CD1c-positive myeloid dendritic cell (primary cell): ENCODE measurements around the gene KCNMA1.
"Not testable (repeated sequence)": the region's sequence is repeated elsewhere in the genome, so short reads cannot be mapped to it uniquely, and the experiment has no call there.

Experiments used
- DNase-seq: peaks from one replicate; pipeline ENCODE4 v3.0.0-alpha.2; 2016; ENCODE audit errors: extremely low spot score

KCNMA1 gene

DNA sequence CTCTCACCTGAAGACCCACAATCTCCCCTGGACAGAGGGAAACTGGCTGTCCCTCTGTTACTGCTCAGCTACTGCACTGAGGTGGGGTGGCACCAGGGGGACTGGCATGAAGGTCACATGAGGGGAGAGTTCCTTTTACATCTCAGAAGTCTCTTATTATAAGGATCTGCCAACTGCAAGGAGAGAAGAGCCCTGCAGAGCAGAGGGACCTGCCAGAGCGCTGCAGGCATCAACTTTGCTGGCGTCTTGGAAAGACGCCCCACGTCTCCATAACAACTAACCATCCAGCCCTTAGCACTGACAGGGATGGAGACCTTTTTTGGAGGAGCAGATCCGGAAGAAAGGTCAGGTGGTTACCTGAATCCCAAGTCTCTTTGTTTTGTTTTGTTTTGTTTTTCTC is 218.6 kb downstream of the KCNMA1 start:
- no peak for DNase-seq

DNA sequence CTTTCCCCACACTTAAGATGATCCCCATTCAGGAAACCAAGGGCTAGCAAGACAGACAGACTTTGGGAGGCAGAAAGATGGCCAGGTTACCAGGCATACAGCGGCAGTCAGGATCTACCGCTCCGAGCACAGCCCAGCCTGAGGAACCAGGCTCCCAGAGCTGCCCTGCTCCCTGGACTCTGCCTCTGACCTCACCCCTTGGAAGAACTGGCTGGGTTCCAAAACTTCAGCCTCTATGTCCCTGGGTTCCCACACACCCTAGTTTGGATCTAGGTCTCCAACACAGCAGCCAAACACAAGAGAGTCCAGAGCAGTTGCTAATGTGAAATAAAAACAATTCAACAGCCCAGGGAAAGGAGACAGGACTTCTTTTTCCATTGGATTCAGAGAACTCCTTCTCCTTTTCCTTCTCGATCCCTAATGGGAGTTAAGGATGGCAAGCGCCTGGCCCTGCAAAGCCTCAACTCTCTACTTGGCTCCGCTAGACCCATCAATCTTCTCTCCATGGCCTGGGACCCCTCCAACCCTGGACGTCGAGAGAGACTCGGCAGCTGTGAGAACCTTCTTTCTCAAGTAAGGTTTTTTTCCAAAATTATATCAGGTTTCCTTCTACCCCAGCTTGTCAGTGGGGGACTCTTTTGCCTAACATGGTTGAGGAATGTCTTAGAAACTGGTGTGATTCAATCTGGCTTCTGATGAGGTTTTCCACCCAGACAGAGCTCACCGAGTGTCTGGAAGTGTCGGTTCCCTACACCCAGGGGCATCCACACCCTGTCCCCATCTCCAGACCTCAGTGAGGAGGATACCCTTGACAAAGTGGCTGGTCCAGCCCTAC is 219.6 kb downstream of the KCNMA1 start:
- no peak for DNase-seq

DNA sequence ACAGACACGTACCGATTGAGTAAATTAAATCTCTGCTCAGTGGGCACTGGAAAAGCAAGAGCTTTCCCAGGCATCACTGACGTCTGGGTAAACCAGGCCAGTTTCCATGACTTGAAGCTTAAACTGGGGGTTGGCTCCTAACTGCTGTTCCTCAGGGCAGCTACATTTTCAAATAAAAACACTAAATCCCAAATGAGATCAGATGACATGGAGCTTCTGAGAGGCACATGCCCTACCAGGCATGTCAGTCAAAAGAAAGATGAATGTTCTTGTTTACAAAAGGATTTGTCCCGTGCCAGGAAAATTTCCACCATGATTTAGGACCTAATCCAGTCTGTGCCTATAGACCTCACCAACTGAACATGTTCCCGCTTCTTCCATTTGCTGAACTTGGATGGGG is 220.2 kb downstream of the KCNMA1 start:
- DNase-seq, result no peak

DNA sequence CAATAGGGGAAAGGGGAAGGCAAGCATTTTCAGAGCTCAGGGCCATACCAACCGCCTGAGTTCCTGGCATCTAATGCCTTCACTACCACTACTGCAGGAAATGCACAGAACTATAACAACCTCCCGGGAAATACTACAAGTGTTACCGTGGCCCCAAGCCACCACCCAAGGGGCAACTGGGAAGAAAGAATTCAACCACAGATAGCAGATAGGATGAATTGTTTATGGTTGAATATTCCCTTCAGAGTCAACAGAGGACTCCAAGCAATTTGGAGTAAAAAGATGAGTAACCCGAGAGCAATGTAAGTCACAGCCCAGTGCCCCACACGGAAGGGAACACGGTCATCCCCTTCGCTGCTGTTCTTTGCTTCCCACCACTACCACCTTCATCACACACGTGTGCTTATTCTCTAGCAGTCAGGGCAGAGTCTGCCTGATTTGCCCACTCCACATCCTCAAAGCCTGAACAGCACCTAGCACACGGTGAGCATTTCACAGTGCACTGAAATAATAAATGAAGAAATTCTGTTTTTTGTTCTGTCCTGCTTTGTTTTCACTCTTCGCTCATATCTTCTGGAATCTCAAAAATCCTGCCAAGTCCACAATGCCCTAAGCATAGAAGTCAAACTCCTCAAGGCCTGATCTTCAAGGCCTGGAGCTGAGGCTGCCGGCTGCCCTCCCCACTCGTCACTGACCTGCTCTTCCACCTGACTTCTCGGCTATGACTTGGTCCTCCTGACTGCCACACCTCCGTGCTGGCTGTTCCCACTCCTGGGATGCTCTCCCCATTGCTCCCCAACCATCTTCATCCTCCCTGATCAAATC is 221.1 kb downstream of the KCNMA1 start:
- DNase-seq, result no peak

DNA sequence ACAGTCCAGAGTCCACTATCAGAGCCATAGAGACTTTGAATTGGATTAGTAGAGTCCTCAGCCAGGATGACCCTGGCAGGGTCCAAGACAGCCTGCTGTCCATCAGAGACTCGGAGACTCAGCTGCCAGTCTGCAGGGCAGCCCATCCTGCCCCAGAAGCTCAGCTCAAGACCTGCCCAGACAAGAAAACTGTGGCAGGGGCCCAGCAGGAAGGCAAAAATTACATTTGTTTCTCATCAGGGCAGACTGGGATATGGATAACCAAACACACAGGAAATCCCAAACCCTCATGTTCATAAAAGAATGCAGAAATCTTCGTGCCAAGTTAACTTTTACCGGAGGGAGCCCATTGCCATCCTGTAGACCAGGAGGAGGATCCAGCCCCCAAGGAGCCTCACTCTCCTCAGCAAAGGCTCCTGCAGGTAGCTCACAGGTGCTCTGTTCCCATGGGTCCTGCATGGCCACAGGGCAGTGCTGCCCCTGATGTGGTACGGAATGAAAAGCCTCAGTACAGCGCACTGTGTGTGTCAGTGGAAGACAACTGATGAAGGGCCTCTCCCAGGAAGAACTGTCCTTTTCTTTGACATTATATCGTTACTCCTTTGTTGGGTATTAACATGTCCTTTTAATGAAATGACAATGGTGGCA is 222.2 kb downstream of the KCNMA1 start:
- no peak for DNase-seq

DNA sequence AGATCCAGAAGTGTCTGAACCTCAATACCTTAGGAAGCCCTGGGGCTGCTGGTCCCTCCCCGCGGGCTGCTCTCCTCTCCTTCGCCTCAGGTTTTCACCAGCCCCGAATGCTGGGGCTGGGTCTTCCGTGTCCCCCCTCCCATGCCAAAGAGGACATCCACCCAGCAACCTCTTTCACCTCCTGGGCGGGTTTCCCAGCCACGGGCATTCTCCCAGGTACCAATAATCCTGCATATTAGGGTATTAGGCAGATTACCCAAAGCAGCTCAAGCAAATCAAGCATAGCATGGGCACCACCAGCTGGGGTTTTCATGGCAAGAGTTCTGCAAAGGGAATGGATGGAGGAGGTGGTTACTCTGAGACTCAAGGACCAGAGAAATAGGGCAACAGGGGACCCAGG is 224.4 kb downstream of the KCNMA1 start:
- no peak for DNase-seq

DNA sequence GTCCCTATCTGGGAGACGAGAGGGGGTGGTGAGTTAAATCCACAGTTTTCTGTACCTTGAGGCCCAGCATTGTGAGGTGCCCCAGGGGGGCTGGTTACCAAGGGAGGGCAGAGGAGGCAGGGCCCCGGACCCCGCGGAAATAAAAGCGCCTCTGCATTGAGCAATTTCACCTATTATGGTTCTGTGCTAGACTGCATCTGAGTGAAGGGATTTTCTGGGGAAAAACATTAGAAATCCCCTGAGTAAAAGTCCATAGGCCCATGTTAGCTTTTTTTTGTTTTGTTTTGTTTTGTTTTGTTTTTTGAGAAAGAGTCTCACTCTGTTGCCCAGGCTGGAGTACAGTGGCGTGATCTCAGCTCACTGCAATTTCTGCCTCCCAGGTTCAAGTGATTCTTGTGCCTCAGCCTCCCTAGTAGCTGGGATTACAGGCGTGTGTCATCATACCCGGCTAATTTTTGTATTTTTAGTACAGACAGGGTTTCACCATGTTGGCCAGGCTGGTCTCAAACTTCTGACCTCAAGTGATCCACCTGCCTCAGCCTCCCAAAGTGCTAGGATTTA is 225.0 kb downstream of the KCNMA1 start:
- DNase-seq, result not testable (repeated sequence)

DNA sequence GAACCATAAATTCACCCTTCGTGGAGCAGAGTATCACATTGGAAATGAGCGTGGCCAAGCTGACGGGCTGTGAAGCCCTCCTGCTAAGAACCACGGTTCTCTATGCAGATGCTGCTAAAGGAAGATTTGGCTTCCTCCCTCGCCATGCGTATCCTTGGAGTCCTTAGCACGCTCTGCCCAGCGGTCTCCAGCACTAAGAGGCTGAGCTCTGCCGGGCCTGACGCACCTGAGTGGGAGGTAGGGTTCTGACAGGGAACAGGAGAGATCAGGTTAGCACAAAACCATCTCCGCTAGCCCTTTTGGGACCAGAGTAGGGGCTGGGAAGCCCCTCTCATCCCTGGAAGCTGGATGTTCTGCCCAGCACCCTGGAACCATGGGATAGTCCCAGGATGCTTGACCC is 225.8 kb downstream of the KCNMA1 start:
- DNase-seq, result no peak

DNA sequence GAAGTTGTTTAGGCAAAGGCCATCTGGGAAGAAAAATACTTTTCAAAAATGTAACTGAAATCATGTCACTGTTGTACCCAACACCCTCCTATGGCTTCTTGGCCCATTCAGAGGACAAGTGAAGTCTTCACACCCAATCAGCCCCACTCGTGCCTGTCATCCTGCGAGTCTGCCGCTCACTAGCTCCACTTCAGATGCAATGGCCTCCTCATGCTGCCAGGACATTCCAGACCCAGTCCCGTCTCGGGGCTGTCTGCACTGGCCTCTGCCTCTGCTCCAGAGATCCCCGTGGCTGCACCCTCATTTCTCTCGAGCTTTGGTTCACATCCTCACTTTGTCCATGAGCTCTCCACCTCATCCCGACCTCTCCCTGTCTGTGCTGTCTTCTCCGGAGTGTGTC is 227.1 kb downstream of the KCNMA1 start:
- DNase-seq, result no peak

DNA sequence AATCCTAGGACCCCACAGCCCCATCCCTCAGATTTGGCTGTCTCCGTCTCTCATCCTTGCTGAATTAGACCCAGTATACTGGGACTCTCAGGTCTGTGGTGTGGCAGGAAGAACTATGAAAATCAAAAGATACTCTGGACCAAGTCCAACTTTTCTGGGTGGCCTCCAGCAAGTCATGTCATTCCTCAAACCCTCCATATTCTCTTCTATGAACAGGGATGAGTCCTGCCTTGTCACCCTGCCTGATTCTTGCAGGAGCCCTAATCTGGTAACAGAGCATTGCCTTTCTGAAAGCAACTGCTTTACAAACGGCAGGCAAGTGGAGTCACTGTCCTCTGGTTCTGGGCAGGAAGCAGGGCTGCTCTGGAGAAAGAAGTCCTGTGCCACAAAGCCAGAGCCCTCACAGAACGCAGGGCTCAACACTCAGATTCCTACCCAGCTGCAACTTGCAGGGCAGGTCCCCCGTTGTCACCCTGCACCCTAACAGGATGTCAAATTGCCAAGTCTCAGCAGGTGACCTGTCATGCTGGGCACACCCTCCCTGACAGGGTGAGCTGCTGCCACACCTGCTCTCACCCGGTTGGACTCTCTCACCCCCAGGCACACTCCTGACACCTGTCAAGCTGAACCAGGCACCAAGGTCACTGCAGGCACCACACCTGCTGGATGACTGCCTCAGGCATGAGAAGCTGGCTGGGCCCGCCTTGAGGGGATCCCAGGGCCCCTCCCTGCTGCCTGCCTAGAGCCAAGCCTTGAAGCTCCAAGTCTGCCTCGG is 227.7 kb downstream of the KCNMA1 start:
- no peak for DNase-seq

DNA sequence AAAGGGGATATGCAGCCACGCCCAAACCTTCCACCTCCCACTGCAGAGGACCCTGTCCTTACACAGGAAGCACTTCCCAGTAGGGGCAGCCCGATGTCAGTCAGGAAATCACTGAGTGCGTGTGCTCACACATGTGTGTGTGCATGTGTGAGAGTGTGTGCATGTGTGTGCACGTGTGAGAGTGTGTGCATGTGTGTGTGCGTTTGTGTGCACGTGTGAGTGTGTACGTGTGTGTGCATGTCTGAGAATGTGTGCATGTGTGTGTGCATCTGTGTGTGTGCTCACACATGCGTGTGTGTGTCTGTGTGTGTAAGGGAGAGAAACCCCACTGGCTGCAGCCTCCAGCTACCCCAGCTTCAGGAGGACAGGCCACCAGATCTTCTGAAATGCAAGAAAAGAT is 229.3 kb downstream of the KCNMA1 start:
- DNase-seq, result no peak

DNA sequence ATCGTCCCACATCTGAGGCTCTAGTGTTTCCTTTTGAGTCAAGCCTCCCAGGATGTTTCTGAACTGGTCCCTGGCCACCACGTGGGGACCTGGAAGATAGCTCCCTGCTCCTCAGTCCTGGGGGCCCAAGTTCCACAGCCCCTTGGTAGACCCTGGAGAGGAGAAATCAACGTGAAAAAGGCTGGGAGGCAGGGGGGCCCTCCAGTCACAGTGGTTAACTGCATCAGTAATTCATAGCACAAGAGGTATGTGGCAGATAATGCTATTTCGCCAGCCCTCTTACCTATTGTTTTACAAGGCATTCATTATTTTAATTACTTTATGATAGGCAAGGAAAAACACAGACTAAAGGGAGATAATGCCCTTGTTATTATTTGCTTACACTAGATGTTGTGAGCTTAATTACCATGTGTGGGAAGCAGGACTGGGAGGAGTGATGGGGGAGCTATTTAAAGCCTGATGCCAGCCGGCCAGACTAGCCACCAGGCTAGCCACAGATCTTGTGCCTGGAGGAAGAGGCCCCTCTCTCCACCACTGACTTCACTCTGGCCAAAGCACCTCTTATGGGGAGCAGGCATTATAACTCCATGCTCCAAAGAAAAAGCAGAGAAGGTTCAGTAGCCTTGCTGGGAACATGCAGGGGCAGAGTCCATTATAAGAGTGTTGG is 230.7 kb downstream of the KCNMA1 start:
- no peak for DNase-seq

DNA sequence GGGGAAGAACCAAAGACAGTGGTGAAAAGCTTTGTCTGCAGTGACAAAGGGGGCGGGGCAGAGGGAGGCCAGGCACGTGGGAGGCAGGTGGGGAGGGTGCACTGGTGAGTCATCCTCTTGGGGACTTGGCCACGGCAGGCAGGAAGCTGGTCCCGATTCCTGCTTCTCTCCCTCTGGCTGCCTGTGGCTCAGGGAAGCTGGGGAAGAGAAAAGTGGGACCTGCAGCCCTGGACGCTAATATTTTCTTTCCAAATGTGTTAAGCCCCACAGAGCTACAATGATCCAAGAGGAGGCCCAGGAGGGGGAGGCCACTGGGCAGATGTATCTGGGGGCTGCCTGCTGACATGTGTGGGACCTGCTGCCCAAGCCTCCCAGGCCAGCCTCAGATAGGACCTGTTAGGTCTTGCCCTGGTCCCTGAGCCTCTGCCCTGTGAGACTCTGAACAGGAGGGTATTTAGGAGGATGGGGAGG is 231.8 kb downstream of the KCNMA1 start:
- peak; percentile 3 for DNase-seq

DNA sequence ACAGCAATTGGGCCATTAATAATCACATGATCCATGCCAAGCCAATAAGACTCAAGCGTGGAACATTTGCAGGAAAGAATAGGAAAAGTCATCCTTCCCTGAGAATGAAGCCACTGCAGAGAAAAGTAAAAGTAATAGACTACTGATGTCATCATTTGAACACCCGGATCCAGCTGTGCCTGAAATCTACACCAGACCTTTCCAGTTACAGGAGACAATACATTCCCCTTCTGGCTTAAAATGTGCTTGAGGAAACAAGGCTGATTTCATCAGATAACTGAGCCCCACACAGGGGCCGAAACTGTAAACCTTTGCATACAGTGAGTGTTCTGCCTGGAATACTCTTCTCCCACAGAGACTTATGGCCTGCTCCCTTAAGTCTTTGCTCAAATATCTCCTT is 232.8 kb downstream of the KCNMA1 start:
- DNase-seq, result no peak

DNA sequence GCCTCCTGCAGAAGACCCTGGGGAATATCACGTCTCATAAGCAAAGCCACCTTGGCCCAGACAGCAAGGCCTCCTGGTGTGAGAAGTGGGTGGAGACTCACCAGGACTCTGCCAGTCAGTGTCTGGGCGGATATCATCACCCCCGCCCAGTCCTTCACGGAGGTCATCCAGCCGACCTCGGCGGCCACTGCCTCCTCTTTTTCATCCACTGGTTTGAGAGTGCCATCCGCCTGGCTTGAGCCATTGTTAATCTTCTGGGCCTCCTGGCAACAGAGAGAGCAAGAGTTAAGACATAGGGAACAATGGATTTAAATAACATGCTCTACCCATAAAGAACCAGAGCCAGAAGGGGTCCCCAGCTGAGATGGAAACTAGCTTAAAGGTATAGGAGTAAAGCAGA is 233.8 kb downstream of the KCNMA1 start:
- no peak for DNase-seq

DNA sequence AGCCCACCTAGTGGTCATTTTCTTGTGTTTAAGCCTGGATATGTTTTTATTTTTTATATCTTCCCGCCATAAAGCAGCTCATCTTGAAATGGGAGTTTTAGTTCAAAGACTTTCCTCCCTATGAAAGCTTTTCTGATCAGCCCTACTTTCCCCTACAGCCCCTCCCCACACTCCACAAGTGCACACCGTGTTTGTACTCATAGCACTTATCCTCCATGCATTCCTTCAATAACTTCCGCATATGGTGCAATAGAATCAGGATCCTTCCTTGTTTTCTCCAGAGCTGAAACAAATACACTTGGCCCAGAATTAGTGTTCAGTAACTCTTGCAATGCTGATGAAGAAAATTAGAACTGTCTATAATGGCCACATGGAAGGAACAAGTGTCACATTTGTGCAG is 235.9 kb downstream of the KCNMA1 start:
- DNase-seq, result no peak

DNA sequence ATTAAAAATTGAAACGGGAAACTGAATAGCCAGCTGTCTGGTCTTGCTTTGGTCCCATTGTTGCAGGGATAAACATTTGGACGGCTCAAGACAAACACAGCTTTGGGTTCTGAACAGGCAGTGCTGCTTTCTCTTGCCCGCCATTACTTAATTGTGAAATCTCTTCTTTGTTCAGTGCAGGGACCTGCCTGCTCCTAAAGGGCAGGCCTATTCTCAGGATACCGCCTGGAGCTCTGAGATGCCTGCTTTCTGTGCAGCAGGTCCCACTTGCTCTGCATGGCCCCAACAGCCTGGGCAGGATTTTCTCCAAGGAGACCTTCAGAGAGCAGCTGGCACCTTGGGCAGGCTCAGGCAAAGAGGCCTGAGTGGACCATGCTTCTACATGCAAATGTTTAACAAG is 237.6 kb downstream of the KCNMA1 start:
- DNase-seq, result no peak

DNA sequence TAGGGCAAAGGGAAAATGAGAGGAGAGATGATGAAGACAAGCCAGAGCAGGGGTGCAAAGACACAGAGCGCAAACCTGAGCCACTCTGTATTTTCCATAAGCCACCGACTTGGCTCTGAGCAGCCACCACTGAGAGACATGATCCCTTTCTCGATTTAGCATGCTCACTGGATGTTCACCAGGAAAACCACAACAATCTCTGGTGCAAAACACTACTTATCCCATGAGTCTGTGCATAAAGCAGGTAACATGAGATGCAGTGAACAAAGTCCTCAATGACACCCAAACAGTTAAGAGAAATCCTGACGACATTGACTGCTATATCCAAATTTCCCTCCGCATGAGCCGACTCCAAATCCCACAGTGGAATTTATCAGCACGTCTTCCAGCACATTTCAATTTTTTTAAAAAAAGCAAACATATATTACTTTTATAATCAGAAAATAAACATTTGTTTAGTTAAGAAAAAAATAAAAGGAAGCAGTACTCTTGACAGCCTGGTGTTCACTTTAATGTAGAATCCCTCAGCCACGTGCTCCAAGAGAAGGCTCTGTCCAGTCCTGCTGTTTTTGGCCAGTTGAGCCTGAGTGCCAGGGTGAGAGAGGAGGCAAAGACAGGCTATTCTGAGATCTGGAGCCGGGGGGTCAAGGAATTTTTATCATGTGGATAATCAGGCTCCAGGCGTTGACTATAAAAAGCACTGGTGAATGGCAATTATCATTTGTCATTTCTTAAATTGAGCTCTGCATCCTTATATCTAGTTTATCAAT is 238.4 kb downstream of the KCNMA1 start:
- no peak for DNase-seq

DNA sequence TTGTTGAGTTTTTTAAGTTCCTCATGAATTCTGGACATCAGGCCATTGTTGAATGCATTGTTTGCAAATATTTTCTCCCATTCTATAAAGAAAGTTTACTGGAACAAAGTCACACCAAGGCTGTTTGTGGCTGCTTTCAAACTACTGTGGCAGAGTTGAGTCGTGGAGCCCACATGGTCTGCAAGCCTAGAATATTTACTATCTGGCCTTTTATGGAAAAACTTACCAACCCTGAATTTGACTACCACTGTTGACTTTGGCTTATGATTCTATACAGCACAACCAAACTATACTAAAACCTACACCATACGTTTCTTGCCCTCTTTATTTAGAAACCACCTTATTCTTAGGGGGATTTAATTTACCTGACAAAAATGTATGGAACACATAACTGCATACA is 239.1 kb downstream of the KCNMA1 start:
- DNase-seq, result no peak

DNA sequence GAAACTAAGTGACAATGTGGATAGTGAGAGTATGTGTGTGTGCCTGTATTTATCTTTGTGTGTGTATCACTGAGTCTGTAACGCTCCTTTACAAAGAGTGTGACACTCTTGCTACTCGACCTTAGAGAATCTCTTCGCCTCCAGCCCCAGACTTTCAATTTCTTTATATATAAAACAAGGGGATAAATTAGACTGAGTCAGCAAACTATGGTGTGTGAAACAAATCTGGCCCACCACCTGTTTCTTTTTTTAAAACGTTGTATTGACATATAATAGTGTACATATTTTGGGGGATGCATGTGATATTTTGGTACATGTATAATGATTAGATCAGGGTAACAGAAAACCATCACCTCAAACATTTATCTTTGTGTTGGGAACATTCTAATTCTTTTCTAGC is 240.5 kb downstream of the KCNMA1 start:
- no peak for DNase-seq
